ENCODE data around the gene PPP1R2B. TPM values are rescaled to one million over a fixed set of nuclear protein-coding genes. Genes with fewer than 3 reads are reported as not detected.

The PPP1R2B gene
- 0.11 to 0.17 TPM (median 0.14 TPM) in 3 of 5 replicates, not detected in the others for total RNA-seq (2022; extraction: Qiagen RNA extraction)

DNA sequence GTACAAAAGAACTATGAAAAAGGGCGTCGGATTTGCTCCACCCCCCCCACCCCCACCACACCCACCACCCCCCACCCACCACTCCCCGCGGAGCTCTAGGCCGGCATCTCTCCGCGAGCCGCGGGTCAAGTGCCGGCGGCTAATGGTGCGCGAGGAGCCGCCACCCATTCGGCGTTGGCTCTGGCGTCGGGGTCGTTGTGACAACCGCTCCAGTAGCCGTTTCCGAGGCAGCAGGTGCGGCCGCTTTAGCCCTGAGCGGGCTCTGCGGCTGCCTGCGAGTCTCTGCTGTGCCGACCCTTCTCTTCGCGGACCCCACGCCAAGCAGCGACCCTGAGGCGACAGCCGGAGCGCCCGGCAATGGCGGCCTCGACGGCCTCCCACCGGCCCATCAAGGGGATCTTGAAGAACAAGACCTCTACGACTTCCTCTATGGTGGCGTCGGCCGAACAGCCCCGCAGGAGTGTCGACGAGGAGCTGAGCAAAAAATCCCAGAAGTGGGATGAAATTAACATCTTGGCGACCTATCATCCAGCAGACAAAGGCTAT, at the start of gene PPP1R2B:
TSS of gene PPP1R2B (plus strand) at position 90 of the 546 bp plus-strand sequence. CDS start at position 358, 268 bp downstream.

Other genes with a start within 250 kb of the PPP1R2B start
- gene TIMD4, start 112.9 kb downstream of the PPP1R2B start, total RNA-seq (2022; extraction: Qiagen RNA extraction): 0.74 to 1.6 TPM (median 1.1 TPM) in 5 replicates
- 28.4 to 34.3 TPM (median 32.1 TPM) in 5 replicates for gene HAVCR1, start 208.8 kb downstream of the PPP1R2B start, total RNA-seq (2022; extraction: Qiagen RNA extraction)